NB4 (cell line): Measurements from ENCODE around the gene MRPL23.

Source experiments
- DNase-seq: peaks from one replicate; pipeline ENCODE4 v3.0.0; 2010; ENCODE audit warnings: low read depth
- H3K4me3 ChIP-seq: one replicate; pipeline ENCODE4 v1.5.1; 2011; ENCODE audit warnings: mild to moderate bottlenecking, low read depth, low read length, moderate library complexity
- MYC ChIP-seq: IDR thresholded peaks from 2 replicates; pipeline ENCODE4 v1.6.1; 2011; ENCODE audit warnings: low read depth, low read length
- POLR2A ChIP-seq: IDR thresholded peaks from 2 replicates; pipeline ENCODE4 v1.6.1; 2011; ENCODE audit warnings: mild to moderate bottlenecking; ENCODE audit not compliant: insufficient read length; ENCODE audit errors: extremely low read depth
- TF ChIP-seq, protein P1 (sequence below): IDR thresholded peaks from one replicate; pipeline ENCODE4 v1.5.1; 2012; ENCODE audit warnings: low read depth, low read length
- TF ChIP-seq, protein P2 (sequence below): IDR thresholded peaks from 2 replicates; pipeline ENCODE4 v1.6.1; 2011; ENCODE audit warnings: low read depth, low read length

The MRPL23 gene

DNA sequence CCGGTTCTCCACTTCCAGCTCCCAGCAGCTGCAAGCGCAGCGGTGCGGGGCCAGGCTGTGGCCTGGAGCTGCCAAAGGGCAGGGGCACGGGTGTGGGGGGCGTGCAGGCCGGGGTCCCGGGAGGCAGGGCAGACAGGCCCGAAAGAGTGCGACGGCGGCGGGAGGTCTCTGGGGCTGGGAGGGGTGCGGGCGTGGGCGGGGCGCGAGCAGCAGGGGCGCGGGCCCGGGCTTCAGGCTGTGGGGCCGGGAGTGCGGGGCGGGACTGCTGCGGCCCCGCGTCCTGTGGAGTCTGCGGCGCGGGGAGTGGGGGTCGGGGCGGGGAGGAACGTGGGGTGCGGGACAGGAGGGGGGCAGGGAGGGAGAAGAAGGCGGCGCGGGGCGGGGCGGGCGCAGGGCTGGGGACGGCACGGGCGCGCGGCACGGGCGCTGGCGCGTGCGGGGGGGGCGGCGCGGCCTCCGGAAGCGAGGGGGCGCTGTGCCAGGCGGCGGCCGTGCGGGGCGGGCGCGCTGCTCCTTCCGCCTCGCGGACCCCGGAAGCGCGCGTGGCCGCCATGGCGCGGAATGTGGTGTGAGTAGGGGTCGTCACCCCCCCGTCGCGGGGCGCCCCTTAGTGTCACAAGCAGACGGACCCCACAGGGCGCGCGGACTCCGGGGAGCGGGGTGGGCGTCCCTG, at the start of gene MRPL23:
MRPL23 (plus strand) TSS at position 521 of the 673 bp plus-strand sequence; CDS start at position 552, 31 bp downstream.
- H3K4me3 ChIP-seq = no peak within 1 kb of the TSS
- DNase-seq = no peak
- no peak for TF ChIP-seq POLR2A
- TF ChIP-seq, protein P1, sequence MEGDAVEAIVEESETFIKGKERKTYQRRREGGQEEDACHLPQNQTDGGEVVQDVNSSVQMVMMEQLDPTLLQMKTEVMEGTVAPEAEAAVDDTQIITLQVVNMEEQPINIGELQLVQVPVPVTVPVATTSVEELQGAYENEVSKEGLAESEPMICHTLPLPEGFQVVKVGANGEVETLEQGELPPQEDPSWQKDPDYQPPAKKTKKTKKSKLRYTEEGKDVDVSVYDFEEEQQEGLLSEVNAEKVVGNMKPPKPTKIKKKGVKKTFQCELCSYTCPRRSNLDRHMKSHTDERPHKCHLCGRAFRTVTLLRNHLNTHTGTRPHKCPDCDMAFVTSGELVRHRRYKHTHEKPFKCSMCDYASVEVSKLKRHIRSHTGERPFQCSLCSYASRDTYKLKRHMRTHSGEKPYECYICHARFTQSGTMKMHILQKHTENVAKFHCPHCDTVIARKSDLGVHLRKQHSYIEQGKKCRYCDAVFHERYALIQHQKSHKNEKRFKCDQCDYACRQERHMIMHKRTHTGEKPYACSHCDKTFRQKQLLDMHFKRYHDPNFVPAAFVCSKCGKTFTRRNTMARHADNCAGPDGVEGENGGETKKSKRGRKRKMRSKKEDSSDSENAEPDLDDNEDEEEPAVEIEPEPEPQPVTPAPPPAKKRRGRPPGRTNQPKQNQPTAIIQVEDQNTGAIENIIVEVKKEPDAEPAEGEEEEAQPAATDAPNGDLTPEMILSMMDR = no peak
- TF ChIP-seq MYC = no peak
- TF ChIP-seq, protein P2, sequence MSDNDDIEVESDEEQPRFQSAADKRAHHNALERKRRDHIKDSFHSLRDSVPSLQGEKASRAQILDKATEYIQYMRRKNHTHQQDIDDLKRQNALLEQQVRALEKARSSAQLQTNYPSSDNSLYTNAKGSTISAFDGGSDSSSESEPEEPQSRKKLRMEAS = no peak

DNA sequence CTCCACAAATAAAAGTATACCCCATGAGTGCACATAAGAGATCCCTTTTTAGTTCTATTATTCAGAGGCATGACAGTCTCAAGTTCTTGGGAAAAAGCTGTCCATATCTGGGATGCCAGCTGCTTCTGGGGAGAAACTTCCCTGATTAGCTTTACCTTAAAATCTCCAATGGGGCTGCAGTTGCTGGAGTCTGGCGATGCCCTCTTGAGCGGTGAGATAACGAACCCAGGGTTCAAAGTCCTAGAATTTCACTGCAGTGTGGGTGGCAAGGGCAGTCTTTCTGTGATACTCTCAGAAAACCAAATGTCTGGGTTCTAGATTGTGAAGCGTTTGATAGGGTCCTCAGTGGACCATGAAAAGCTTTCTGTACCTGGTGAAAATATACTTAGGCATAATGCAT, 48.0 kb upstream of the MRPL23 start:
- no peak overlapping the region for H3K4me3 ChIP-seq
- TF ChIP-seq MYC (no peak), POLR2A (no peak)
- TF ChIP-seq, protein P1 = no peak
- TF ChIP-seq, protein P2 = no peak
- DNase-seq = no peak

DNA sequence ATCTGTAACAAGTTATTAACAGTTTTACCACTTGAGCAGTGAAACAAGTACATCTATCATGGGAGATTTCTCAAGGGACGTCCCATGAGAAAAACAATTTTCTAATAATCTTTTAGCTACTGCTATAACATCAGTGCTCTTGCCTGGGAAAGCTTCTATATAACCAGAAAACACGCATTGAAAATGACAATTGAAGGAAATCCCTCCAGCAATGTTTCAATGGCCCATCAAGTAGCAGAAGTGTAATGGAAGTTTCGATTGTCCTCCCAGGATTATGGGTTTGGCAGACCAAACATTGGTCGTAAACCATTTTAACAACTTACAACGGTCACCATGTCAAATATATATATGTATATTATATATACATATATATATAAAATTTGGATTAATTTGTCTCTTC, 47.4 kb upstream of the MRPL23 start:
- H3K4me3 ChIP-seq = no peak overlapping the region
- TF ChIP-seq, protein P1 = no peak
- TF ChIP-seq MYC (no peak), POLR2A (no peak)
- TF ChIP-seq, protein P2 = no peak
- DNase-seq = no peak

DNA sequence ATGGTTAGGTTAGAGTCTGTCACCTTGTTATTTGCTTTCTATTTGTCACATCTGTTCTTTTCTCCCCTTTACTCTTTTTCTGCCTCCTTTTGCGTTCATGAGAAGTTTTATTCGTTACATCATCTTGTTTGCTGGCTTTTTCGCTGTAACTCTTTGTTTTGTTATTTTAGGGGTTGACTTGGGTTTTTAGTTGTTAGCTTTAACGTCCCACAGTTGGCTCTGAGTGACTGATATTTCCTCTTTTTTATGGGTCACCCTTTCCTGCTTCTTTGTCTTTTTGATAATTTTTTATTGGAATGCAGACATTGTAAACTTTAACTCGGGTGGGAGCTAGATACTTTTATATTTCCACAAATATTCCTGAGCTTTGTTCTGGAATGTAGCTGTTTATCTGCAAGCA, 41.0 kb upstream of the MRPL23 start:
- TF ChIP-seq, protein P1 = no peak
- TF ChIP-seq, protein P2 = no peak
- TF ChIP-seq MYC (no peak), POLR2A (no peak)
- no peak for DNase-seq
- no peak overlapping the region for H3K4me3 ChIP-seq

GRCh38 chr11:1906611-1907423, 40.3 kb upstream of the MRPL23 start:
- TF ChIP-seq, protein P1 = no peak
- TF ChIP-seq, protein P2 = no peak
- TF ChIP-seq POLR2A (no peak), MYC (no peak)
- no peak for DNase-seq
- H3K4me3 ChIP-seq = no peak overlapping the region
